ENCODE measurements around the gene SCAND1.

- TF ChIP-seq EZH2phosphoT487 (IDR thresholded peaks at IDR 0.05; ENCODE audit: insufficient read depth, low read depth) = no peak
- TF ChIP-seq EZH2 (IDR thresholded peaks at IDR 0.05; ENCODE audit: insufficient read depth, poor library complexity, severe bottlenecking) = no peak
Measured at GRCh38 chr20:35981969-35982368, 27.7 kb upstream of the SCAND1 start.
